ENCODE measurements around the gene EIF4A3.
A peak's percentile ranks its signal among the peaks of the same experiment; 100 is the strongest.
"Not testable (repeated sequence)": the region's sequence is repeated elsewhere in the genome, so short reads cannot be mapped to it uniquely, and the experiment has no call there.

EIF4A3 gene

GRCh38 chr17:80158846-80159245, 11.9 kb upstream of the EIF4A3 start:
- TF ChIP-seq CTCF (IDR thresholded peaks at IDR 0.05; ENCODE audit: insufficient read depth, low read length, missing control alignments): no peak
- CTCF ChIA-PET: interaction anchor here (0.6 kb wide), 1 partner anchor 57 kb away, joined by 3 read pairs; the partner anchor contains the start of gene GAA
- POLR2A ChIA-PET: no interaction called here
- DNase-seq (ENCODE audit: low read depth, low spot score): no peak
- no peak overlapping the region for H3K4me3 ChIP-seq (ENCODE audit: low read depth, low read length)

- DNase-seq (ENCODE audit: low read depth, low spot score); POLR2A ChIA-PET; H3K4me3 ChIP-seq (ENCODE audit: low read depth, low read length): not testable (repeated sequence)
- CTCF ChIA-PET: interaction anchor here (1.2 kb wide), 1 partner anchor 54 kb away, joined by 4 read pairs; the partner anchor contains the start of gene GAA
These were observed 8.7 kb upstream of the EIF4A3 start for GRCh38 chr17:80155600-80155999.

- TF ChIP-seq CTCF (IDR thresholded peaks at IDR 0.05; ENCODE audit: insufficient read depth, low read length, missing control alignments): no peak
- CTCF ChIA-PET: no interaction called here
- POLR2A ChIA-PET: no interaction called here
- no peak for DNase-seq (ENCODE audit: low read depth, low spot score)
- H3K4me3 ChIP-seq (ENCODE audit: low read depth, low read length): no peak overlapping the region
These were observed 7.2 kb upstream of the EIF4A3 start for GRCh38 chr17:80154166-80154565.

GRCh38 chr17:80153004-80153403, 6.1 kb upstream of the EIF4A3 start:
- TF ChIP-seq CTCF (IDR thresholded peaks at IDR 0.05; ENCODE audit: insufficient read depth, low read length, missing control alignments): no peak
- POLR2A ChIA-PET: no interaction called here
- no peak for DNase-seq (ENCODE audit: low read depth, low spot score)
- CTCF ChIA-PET: no interaction called here
- no peak overlapping the region for H3K4me3 ChIP-seq (ENCODE audit: low read depth, low read length)

- ChIA-PET POLR2A (no interaction called here), CTCF (interaction anchor here (3.0 kb wide), 1 partner anchor 51 kb away, joined by 11 read pairs; the partner anchor contains the start of gene GAA)
- no peak overlapping the region for H3K4me3 ChIP-seq (ENCODE audit: low read depth, low read length)
- no peak for DNase-seq (ENCODE audit: low read depth, low spot score)
- no peak for TF ChIP-seq CTCF (IDR thresholded peaks at IDR 0.05; ENCODE audit: insufficient read depth, low read length, missing control alignments)
These were observed 5.3 kb upstream of the EIF4A3 start for GRCh38 chr17:80152081-80152702.

- no peak for TF ChIP-seq CTCF (IDR thresholded peaks at IDR 0.05; ENCODE audit: insufficient read depth, low read length, missing control alignments)
- DNase-seq (ENCODE audit: low read depth, low spot score): peak; percentile 57
- ChIA-PET CTCF (interaction anchor here (3.0 kb wide), 1 partner anchor 50 kb away, joined by 11 read pairs; the partner anchor contains the start of gene GAA), POLR2A (no interaction called here)
- H3K4me3 ChIP-seq (ENCODE audit: low read depth, low read length): no peak overlapping the region
These were observed 4.4 kb upstream of the EIF4A3 start for GRCh38 chr17:80151333-80151732.

Data from AG04449 (cell line).